GM12865 (cell line): ENCODE measurements around the gene TAF3.

Experiments
- DNase-seq: peaks from one replicate; pipeline ENCODE4 v3.0.0; 2010; ENCODE audit warnings: low read depth
- H3K4me3 ChIP-seq: 2 replicates; pipeline ENCODE4 v1.5.1; 2011; ENCODE audit warnings: mild to moderate bottlenecking, low read depth, low read length, control low read depth
- CTCF ChIP-seq: IDR thresholded peaks from 2 replicates; pipeline ENCODE4 v1.5.1; 2011; ENCODE audit warnings: low read length, control low read depth, low read depth, inconsistent platforms; ENCODE audit not compliant: insufficient read depth; ENCODE audit errors: missing control alignments

The TAF3 gene

GRCh38 chr10:8034466-8035005 lies 216.2 kb downstream of the TAF3 start:
- no peak for TF ChIP-seq CTCF
- no peak for DNase-seq
- no peak overlapping the region for H3K4me3 ChIP-seq

- no peak overlapping the region for H3K4me3 ChIP-seq
- DNase-seq, result no peak
Observed at GRCh38 chr10:8035006-8035640, 216.8 kb downstream of the TAF3 start.

GRCh38 chr10:8035641-8036470 lies 217.6 kb downstream of the TAF3 start:
- DNase-seq, result no peak
- TF ChIP-seq CTCF, result no peak
- no peak overlapping the region for H3K4me3 ChIP-seq

More at GRCh38 chr10:8035006-8035640, 216.8 kb downstream of the TAF3 start:
- no peak for TF ChIP-seq CTCF

GRCh38 chr10:8036506-8037198 lies 218.3 kb downstream of the TAF3 start:
- H3K4me3 ChIP-seq, result no peak overlapping the region
- TF ChIP-seq CTCF, result no peak
- no peak for DNase-seq

- TF ChIP-seq CTCF, result no peak
- no peak overlapping the region for H3K4me3 ChIP-seq
- no peak for DNase-seq
Observed at GRCh38 chr10:8037199-8037801, 219.0 kb downstream of the TAF3 start.

GRCh38 chr10:8037941-8038894 lies 219.9 kb downstream of the TAF3 start:
- no peak for TF ChIP-seq CTCF
- no peak for DNase-seq
- no peak overlapping the region for H3K4me3 ChIP-seq
